KMS-11 (cell line): ENCODE data around the gene NKX1-1.

Experiments
- H2AFZ ChIP-seq: fragments of 200-600 bp; sonication (generic); 2 replicates; pipeline ENCODE4 v1.6.1; 2016; ENCODE audit warnings: antibody characterized with exemption, mixed run types, low read depth
- H3K27ac ChIP-seq: fragments of 200-600 bp; sonication (generic); 2 replicates; pipeline ENCODE4 v1.6.1; 2016; ENCODE audit warnings: mild to moderate bottlenecking, mixed run types
- H3K27me3 ChIP-seq: fragments of 200-600 bp; sonication (generic); 2 replicates; pipeline ENCODE4 v1.6.1; 2017; ENCODE audit warnings: mild to moderate bottlenecking, low read depth, mixed run types, moderate library complexity; ENCODE audit not compliant: insufficient read depth
- H3K36me3 ChIP-seq: fragments of 200-600 bp; sonication (generic); 2 replicates; pipeline ENCODE4 v1.6.1; 2017; ENCODE audit warnings: mild to moderate bottlenecking, mixed run types; ENCODE audit not compliant: insufficient read depth
- H3K4me1 ChIP-seq: fragments of 200-600 bp; sonication (generic); 2 replicates; pipeline ENCODE4 v1.6.1; 2016; ENCODE audit warnings: mild to moderate bottlenecking, low read depth, mixed run types; ENCODE audit not compliant: poor library complexity, severe bottlenecking
- H3K4me2 ChIP-seq: fragments of 200-600 bp; sonication (generic); 2 replicates; pipeline ENCODE4 v1.7.0; 2016; ENCODE audit warnings: mild to moderate bottlenecking, mixed run types
- H3K4me3 ChIP-seq: fragments of 200-600 bp; sonication (generic); IDR thresholded peaks from 2 replicates; pipeline ENCODE4 v1.6.1; 2017; ENCODE audit warnings: low read depth, low read length, mixed read lengths; ENCODE audit not compliant: insufficient read depth
- H3K79me2 ChIP-seq: fragments of 200-600 bp; sonication (generic); 2 replicates; pipeline ENCODE4 v1.6.1; 2016; ENCODE audit warnings: low read depth, mixed run types; ENCODE audit not compliant: insufficient read depth
- H3K9ac ChIP-seq: fragments of 200-600 bp; sonication (generic); 2 replicates; pipeline ENCODE4 v1.6.1; 2016; ENCODE audit warnings: mild to moderate bottlenecking, mixed run types
- H4K20me1 ChIP-seq: fragments of 200-600 bp; sonication (generic); 2 replicates; pipeline ENCODE4 v1.6.1; 2016; ENCODE audit warnings: mild to moderate bottlenecking, mixed run types; ENCODE audit not compliant: insufficient read depth
- CTCF ChIP-seq: fragments of 200-600 bp; sonication (generic); conservative IDR thresholded peaks from 2 replicates; pipeline ENCODE4 v1.6.1; 2017; ENCODE audit warnings: low read depth, mild to moderate bottlenecking, antibody characterized with exemption, low read length, moderate library complexity, mixed read lengths

The NKX1-1 gene

GRCh38 chr4:1382776-1383727 is 23.2 kb downstream of the NKX1-1 start:
- H3K27me3 ChIP-seq, result no peaks in the 10 kb centered on the region
- no peak overlapping the region for H3K9ac ChIP-seq
- H3K36me3 ChIP-seq, result no peaks in the 10 kb centered on the region
- no peaks in the 10 kb centered on the region for H3K79me2 ChIP-seq
- TF ChIP-seq CTCF, result no peak
- no peaks in the 10 kb centered on the region for H3K4me1 ChIP-seq
- no peak overlapping the region for H2AFZ ChIP-seq
- H3K4me2 ChIP-seq, result no peak overlapping the region
- H3K27ac ChIP-seq, result no peak overlapping the region
- H3K4me3 ChIP-seq, result no peak overlapping the region
- no peaks in the 10 kb centered on the region for H4K20me1 ChIP-seq

- no peak overlapping the region for H3K9ac ChIP-seq
- no peaks in the 10 kb centered on the region for H3K36me3 ChIP-seq
- TF ChIP-seq CTCF, result no peak
Observed at GRCh38 chr4:1381944-1382541, 24.2 kb downstream of the NKX1-1 start.

GRCh38 chr4:1381181-1381621 is 25.0 kb downstream of the NKX1-1 start:
- Histone ChIP-seq H3K27ac (no peak overlapping the region), H4K20me1 (no peaks in the 10 kb centered on the region), H3K4me3 (no peak overlapping the region), H3K9ac (no peak overlapping the region), H3K4me1 (no peaks in the 10 kb centered on the region), H2AFZ (no peak overlapping the region), H3K4me2 (no peak overlapping the region), H3K36me3 (no peaks in the 10 kb centered on the region), H3K27me3 (no peaks in the 10 kb centered on the region), H3K79me2 (no peaks in the 10 kb centered on the region)
- no peak for TF ChIP-seq CTCF

More at GRCh38 chr4:1381944-1382541, 24.2 kb downstream of the NKX1-1 start:
- no peak overlapping the region for H3K4me3 ChIP-seq
- no peak overlapping the region for H3K27ac ChIP-seq
- no peaks in the 10 kb centered on the region for H3K27me3 ChIP-seq
- no peaks in the 10 kb centered on the region for H3K4me1 ChIP-seq
- no peaks in the 10 kb centered on the region for H3K79me2 ChIP-seq
- no peaks in the 10 kb centered on the region for H4K20me1 ChIP-seq
- H3K4me2 ChIP-seq, result no peak overlapping the region
- H2AFZ ChIP-seq, result no peak overlapping the region

- Histone ChIP-seq H4K20me1 (no peaks in the 10 kb centered on the region), H3K27me3 (no peaks in the 10 kb centered on the region), H3K27ac (no peak overlapping the region), H2AFZ (no peak overlapping the region), H3K36me3 (no peaks in the 10 kb centered on the region), H3K4me1 (no peaks in the 10 kb centered on the region), H3K4me3 (no peak overlapping the region), H3K79me2 (no peaks in the 10 kb centered on the region), H3K9ac (no peak overlapping the region), H3K4me2 (no peak overlapping the region)
- no peak for TF ChIP-seq CTCF
Observed at GRCh38 chr4:1380368-1381151, 25.7 kb downstream of the NKX1-1 start.
